Activated naive CD8-positive, alpha-beta T cell treated with anti-CD3 and anti-CD28 coated beads, Interleukin-2, amount 50 U/mL, for 24 hours (primary cell): ENCODE data around the gene VSIG2.

ENCODE experiments used
- ATAC-seq: fragments of 150-1000 bp; cut with Tn5 transposase; one replicate; pipeline ENCODE4 v1.10.0; 2021
- DNase-seq: peaks from one replicate; pipeline ENCODE4 v3.0.0; 2021
- H3K27ac Mint-ChIP-seq: one replicate; pipeline ENCODE4 v1.8.0; 2021; ENCODE audit warnings: mild to moderate bottlenecking, mixed read lengths
- H3K27me3 Mint-ChIP-seq: one replicate; pipeline ENCODE4 v1.8.0; 2021; ENCODE audit warnings: mixed read lengths
- H3K36me3 Mint-ChIP-seq: one replicate; pipeline ENCODE4 v1.8.0; 2021; ENCODE audit warnings: low read depth, mixed read lengths
- H3K4me1 Mint-ChIP-seq: one replicate; pipeline ENCODE4 v1.8.0; 2021; ENCODE audit warnings: mixed read lengths
- H3K4me3 Mint-ChIP-seq: one replicate; pipeline ENCODE4 v1.8.0; 2021; ENCODE audit warnings: mild to moderate bottlenecking, moderate library complexity, mixed read lengths
- H3K9me3 Mint-ChIP-seq: one replicate; pipeline ENCODE4 v1.8.0; 2021; ENCODE audit warnings: mixed read lengths

The VSIG2 gene

DNA sequence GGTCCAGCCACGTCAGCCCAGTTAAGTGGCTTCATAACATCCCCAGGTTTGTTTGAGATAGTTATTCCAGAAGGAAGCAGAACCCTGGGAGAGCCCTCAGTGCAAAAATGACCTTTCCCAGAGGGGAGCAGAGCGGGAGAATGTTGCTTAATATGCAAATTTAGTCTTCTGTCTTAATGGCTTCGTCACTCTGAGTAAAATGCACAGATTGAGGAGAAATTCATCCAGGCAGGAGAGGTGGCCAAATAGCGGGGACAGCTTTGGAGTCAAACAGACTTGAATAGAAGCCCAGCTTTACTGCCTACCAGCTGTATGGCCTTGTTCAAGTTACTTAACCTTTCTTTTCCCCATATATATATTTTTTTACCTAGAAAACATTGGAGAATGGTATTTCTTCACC, 24.6 kb downstream of the VSIG2 start:
- Mint-ChIP-seq H3K4me1 (peaks cover 20% of the 10 kb centered on the region), H3K27ac (no peak overlapping the region), H3K9me3 (no peaks in the 10 kb centered on the region), H3K36me3 (no peaks in the 10 kb centered on the region), H3K27me3 (peaks cover 5% of the 10 kb centered on the region), H3K4me3 (no peak overlapping the region)
- ATAC-seq = no peak
- DNase-seq = no peak

DNA sequence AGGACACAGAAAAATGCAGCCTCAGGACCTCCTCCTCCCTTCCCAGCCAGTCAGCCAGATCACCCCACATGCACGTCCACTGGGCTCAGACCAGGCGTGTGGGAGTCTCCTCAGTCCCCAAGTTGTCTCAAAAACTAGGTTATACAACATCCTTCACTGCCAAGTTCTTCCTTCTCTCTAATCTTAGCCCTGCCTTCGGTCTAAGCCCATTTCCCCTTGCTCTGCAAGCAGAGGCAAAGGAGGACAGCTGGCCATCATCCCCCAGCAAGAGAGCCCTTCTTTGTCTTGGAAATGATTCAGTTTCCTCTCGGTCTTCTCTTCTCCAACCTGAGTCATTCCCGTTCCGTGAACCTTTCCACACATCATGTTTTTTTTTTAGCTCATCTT, 26.3 kb downstream of the VSIG2 start:
- DNase-seq (no peak), ATAC-seq (no peak)
- no peaks in the 10 kb centered on the region for H3K36me3 Mint-ChIP-seq
- peaks cover 10% of the 10 kb centered on the region for H3K27me3 Mint-ChIP-seq
- H3K9me3 Mint-ChIP-seq = no peaks in the 10 kb centered on the region
- peaks cover 20% of the 10 kb centered on the region for H3K4me1 Mint-ChIP-seq
- no peak overlapping the region for H3K4me3 Mint-ChIP-seq
- H3K27ac Mint-ChIP-seq = no peak overlapping the region

DNA sequence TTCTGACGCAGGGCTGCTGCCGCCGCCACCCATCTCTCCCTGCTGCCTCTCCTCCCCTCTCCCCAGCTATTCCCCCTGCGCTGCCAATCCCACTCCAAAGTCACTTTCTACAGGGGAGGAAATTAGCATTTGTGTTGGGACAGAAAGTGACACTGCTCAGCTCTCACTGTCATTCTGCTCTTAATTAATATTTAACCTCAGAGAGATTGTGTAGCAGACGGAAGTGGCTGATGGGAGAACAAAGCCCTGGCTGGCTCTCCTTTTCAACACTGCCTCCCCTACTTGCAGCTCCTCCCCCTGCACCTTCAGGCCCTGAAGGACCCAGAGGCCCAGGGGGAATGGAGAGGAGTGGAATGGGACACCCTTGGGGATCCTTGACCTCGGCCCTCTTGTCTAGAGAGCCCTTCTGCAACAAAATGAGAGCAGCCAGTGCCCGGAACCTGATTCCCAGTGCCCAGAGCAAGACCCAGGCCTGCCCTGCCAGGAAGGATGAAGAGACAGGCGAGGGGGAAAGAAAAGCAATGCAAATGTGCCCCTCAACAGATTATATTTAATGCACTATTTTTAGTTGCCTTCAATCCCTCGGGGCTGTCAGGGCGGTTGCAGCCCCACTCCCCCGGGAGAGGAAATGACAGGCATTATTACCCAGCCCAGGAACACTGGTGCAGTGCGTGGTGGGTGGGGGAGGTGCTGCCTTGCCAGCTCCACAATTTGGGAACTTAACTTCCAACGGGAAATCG, 26.9 kb downstream of the VSIG2 start:
- DNase-seq (no peak), ATAC-seq (no peak)
- Mint-ChIP-seq H3K9me3 (no peaks in the 10 kb centered on the region), H3K4me3 (no peak overlapping the region), H3K27ac (no peak overlapping the region), H3K27me3 (peaks cover 12% of the 10 kb centered on the region), H3K36me3 (no peaks in the 10 kb centered on the region), H3K4me1 (peaks cover 20% of the 10 kb centered on the region)

DNA sequence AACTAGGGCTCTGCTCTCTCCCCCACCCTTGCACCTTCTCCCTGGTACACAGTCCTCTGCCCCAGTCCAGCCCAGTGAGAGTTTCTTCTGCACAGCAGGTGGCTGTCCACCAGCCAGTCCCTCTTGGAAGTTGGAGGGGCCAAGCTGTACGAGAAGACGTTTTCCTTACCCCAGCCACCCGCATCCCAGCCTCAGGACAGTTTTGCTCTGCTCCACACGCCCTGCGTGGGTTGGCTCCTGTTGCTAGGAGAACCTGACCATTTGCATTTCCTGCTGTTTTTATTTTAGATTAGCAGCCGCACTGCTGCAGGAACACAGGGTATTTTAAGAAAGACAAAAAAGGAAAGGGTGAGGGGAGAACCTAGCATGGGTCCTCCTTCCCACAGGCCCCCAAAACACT, 29.9 kb downstream of the VSIG2 start:
- no peak for ATAC-seq
- no peak overlapping the region for H3K27ac Mint-ChIP-seq
- H3K4me3 Mint-ChIP-seq = no peak overlapping the region
- peaks cover 32% of the 10 kb centered on the region for H3K27me3 Mint-ChIP-seq
- no peaks in the 10 kb centered on the region for H3K9me3 Mint-ChIP-seq
- DNase-seq = no peak
- no peaks in the 10 kb centered on the region for H3K36me3 Mint-ChIP-seq
- H3K4me1 Mint-ChIP-seq = peaks cover 31% of the 10 kb centered on the region

DNA sequence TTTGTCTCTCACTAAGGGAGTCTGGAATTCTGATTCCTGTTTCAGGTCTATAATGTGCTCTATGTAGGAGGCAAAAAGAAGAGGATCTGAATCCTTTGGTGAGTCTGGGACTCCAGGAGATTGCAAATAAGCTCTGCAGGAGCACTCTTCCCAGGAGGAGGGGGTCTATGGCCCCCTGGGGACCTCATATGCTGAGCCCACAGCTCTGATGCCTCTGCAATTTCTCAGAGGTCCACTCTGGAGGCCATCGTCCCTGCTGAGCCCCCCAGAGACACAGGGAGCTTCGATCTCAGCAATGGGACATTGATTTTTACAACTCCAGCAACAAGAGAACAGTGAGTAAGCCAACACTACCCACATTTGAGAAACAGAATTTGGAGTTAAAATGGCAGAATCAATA, 32.5 kb downstream of the VSIG2 start:
- Mint-ChIP-seq H3K36me3 (no peaks in the 10 kb centered on the region), H3K27me3 (peaks cover 46% of the 10 kb centered on the region), H3K4me1 (peaks cover 15% of the 10 kb centered on the region), H3K4me3 (no peak overlapping the region), H3K27ac (no peak overlapping the region), H3K9me3 (no peaks in the 10 kb centered on the region)
- no peak for ATAC-seq
- no peak for DNase-seq

DNA sequence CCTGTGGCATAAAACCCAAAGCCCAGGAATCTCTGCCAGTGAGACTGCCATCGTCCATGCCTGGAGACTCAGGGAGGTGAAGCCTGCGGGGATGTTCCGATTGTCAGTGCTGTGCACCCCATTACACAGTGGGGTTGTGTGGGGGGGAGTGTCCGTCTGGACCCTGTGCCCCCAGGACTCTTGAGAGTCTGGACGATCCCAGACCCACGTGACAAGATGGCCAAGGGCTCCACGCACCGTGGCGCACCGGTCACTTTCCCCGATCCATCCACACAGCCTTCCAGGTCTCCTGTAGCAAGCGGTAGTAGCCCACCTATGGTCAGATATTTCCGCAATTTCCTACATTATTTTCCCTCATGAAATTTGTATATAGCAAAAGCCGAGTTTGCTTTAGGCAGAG, 33.3 kb downstream of the VSIG2 start:
- Mint-ChIP-seq H3K4me3 (no peak overlapping the region), H3K27me3 (peaks cover 52% of the 10 kb centered on the region), H3K4me1 (peaks cover 11% of the 10 kb centered on the region), H3K36me3 (no peaks in the 10 kb centered on the region), H3K27ac (no peak overlapping the region), H3K9me3 (no peaks in the 10 kb centered on the region)
- ATAC-seq (no peak), DNase-seq (no peak)

DNA sequence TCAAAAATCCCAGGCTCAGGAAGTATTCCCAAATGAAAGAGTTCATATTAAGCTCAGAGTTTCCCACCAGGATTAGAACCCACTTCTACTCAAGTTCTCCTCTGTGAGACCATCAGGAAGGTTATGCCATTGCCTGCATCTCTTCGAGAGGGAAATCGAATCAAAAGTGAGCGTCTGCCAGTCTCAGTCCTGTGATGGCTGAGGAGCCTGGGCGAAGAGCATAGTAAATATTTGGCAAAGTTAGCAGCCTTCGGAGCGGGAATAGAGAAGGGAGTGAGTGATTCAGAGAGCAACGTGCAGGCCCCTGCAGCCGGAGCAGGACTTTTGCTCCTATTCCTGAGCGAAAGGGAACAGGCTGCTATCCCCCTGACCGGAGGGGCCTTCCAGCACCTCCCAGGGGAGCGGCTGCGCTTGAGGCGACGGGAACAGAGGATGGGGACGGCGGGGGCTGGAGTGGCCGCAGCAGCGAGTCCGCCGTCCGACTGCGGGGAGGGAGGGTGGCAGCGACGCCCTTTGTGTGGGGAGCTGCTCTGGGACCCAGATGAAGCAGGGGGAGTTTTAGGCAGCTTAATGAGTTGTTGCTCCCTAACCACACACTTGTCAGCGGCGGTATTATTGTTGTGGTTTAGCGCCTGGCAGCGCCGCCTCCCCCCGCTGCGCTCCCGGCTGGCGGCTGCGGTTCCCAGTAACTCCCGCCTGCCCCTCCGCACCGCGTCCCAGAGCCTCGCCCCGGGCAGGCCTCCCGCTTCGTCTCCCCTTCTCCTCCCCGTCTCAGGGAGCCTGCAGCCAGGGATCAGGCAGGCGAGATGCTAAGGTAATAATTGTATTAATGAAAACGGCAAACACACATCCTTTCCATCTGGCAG, 34.0 kb downstream of the VSIG2 start:
- DNase-seq = peak; percentile 24
- Mint-ChIP-seq H3K36me3 (no peaks in the 10 kb centered on the region), H3K27me3 (peaks cover 54% of the 10 kb centered on the region), H3K9me3 (no peaks in the 10 kb centered on the region), H3K4me3 (peak overlapping the region; percentile 67), H3K27ac (no peak overlapping the region), H3K4me1 (peaks cover 11% of the 10 kb centered on the region)
- ATAC-seq = peak; percentile 79

DNA sequence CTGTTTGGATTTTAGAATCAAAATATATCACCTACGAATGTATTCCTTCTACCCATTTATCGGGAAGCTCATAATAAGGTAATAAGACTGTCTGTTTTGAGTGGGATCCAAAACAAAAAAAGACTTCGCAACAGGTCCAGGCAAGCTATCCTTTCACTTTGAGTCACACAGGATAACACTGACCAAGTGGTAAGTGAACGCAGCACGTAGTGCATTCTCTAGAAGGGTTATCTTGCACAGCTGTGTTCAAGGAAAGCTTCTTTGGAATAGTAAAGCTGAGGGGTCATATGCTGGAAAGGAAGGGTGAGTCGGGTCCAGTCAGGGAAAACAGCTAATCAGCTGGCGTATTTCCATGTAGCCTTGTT, 34.7 kb downstream of the VSIG2 start:
- H3K27ac Mint-ChIP-seq = no peak overlapping the region
- no peaks in the 10 kb centered on the region for H3K36me3 Mint-ChIP-seq
- H3K9me3 Mint-ChIP-seq = no peaks in the 10 kb centered on the region
- DNase-seq (no peak), ATAC-seq (no peak)
- H3K27me3 Mint-ChIP-seq = peaks cover 55% of the 10 kb centered on the region
- H3K4me1 Mint-ChIP-seq = peaks cover 11% of the 10 kb centered on the region
- H3K4me3 Mint-ChIP-seq = peak overlapping the region; percentile 67

DNA sequence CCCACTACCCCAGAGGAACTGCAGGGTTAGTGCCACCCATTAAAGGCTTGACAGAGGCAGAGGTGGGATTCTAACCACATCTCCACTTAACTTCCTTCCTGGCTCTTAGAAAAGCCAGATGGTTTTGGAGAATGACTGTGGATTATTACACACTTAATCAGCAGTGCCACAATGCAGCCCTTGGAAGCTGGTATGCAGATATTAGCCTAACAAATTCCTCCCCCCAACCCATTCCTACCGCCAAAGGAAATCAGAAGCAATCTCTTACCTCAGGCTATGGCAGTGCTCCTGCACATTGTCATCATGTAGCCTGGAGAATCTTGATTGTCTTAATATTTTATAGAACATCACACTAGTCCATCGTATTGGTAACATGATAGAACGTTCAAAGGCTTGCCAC, 35.5 kb downstream of the VSIG2 start:
- peaks cover 52% of the 10 kb centered on the region for H3K27me3 Mint-ChIP-seq
- no peak overlapping the region for H3K27ac Mint-ChIP-seq
- H3K4me1 Mint-ChIP-seq = peaks cover 11% of the 10 kb centered on the region
- no peaks in the 10 kb centered on the region for H3K9me3 Mint-ChIP-seq
- H3K36me3 Mint-ChIP-seq = peaks cover 1% of the 10 kb centered on the region
- ATAC-seq = no peak
- DNase-seq = no peak
- H3K4me3 Mint-ChIP-seq = no peak overlapping the region

DNA sequence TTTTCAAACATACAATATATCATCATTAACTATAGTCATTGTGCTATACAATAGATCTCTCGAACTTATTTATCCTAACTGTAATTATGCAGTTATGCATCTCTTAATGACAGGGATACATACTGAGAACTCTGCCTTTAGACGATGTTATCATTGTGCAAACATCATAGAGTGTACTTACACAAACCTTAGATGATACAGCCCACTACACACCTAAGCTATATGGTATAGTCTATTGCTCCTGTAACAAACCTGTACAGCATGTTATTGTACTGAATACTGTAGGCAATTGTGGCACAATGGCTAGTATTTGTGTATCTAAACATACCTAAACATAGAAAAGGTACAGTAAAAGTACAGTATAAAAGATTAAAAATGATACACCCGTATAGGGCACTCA, 39.7 kb downstream of the VSIG2 start:
- Mint-ChIP-seq H3K9me3 (peaks cover 5% of the 10 kb centered on the region), H3K27me3 (peaks cover 29% of the 10 kb centered on the region), H3K27ac (no peak overlapping the region), H3K4me1 (peaks cover 2% of the 10 kb centered on the region), H3K36me3 (peaks cover 4% of the 10 kb centered on the region), H3K4me3 (no peak overlapping the region)
- ATAC-seq (no peak), DNase-seq (no peak)

DNA sequence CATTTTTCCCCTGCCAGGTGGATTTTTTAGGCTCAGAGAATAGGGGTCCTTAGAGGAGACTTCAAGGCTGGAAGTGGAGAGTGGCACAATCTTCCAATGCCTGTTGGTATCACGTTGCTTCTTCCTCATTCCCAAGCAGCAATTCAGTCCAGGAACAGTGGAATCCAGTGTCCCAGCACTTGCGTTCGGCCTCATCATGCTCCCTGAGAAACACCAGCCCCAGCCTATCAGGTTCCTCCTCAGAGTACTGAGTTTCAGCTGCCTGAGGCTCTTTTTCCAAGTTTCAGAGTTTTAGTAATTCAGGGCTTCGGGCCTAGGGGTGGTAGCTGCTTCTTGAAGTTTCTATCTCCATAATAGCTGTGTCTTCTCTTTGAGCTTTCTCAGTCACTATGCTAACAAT, 44.2 kb downstream of the VSIG2 start:
- Mint-ChIP-seq H3K9me3 (peaks cover 5% of the 10 kb centered on the region), H3K4me3 (no peak overlapping the region), H3K27me3 (peaks cover 3% of the 10 kb centered on the region), H3K27ac (no peak overlapping the region), H3K4me1 (no peaks in the 10 kb centered on the region), H3K36me3 (peaks cover 4% of the 10 kb centered on the region)
- DNase-seq = no peak
- no peak for ATAC-seq

DNA sequence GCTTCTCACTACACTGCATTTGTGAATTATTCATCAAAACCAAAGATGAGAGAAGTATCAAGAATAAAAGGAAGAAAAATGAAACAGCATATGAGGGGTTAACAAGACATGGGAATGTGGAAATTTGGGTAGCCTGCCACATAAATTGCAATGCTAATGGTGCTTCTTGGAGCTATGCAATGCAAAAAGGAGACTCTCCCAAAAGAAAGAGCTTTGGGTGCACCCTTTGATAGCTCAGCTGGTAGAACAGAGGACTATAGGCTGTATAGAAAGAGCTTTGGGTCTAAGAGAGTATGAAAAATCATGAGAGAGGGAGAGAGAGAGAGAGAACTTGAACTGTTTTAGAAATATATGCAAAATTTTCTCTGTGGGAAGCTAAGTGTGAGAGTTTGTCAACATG, 52.0 kb downstream of the VSIG2 start:
- DNase-seq (no peak), ATAC-seq (no peak)
- H3K9me3 Mint-ChIP-seq = peaks cover 7% of the 10 kb centered on the region
- H3K27me3 Mint-ChIP-seq = peaks cover 3% of the 10 kb centered on the region
- no peak overlapping the region for H3K27ac Mint-ChIP-seq
- no peaks in the 10 kb centered on the region for H3K36me3 Mint-ChIP-seq
- no peaks in the 10 kb centered on the region for H3K4me1 Mint-ChIP-seq
- no peak overlapping the region for H3K4me3 Mint-ChIP-seq

DNA sequence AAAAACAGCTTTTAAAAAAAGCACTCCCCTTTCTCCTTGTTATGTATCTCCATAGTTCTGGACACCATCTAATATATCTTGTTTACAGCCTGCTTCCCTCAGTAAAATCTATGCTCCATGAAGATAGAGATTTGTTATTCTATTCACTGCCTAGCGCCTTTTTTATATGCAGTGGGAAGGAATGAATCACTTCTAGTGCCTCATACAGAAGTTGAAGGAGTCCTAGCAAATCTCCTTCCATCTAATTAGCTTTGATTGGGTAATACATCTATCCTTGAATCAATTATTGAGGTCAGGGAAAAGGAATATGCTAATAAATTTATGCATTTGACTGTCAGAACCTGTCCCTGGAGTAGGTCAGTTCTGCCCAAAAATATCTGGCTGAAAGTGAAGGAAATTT, 52.5 kb downstream of the VSIG2 start:
- H3K4me3 Mint-ChIP-seq = no peak overlapping the region
- H3K27ac Mint-ChIP-seq = no peak overlapping the region
- H3K9me3 Mint-ChIP-seq = peaks cover 7% of the 10 kb centered on the region
- H3K27me3 Mint-ChIP-seq = peaks cover 3% of the 10 kb centered on the region
- H3K36me3 Mint-ChIP-seq = no peaks in the 10 kb centered on the region
- no peak for ATAC-seq
- no peaks in the 10 kb centered on the region for H3K4me1 Mint-ChIP-seq
- DNase-seq = no peak
